Stimulated activated CD4-positive, alpha-beta T cell treated with anti-CD3 and anti-CD28 coated beads, Interleukin-1b, Interleukin-23, amount 100 ng/mL, for 1 hour (primary cell): ENCODE data around the gene PDIA4.
"Not testable (repeated sequence)": the region's sequence is repeated elsewhere in the genome, so short reads cannot be mapped to it uniquely, and the experiment has no call there.

ENCODE experiments used
- DNase-seq, 2 donors: peaks; one replicate each; pipeline ENCODE4 v3.0.0-alpha.2; 2020; ENCODE audit warnings: low read depth in 2 of 2

Gene PDIA4, protein sequence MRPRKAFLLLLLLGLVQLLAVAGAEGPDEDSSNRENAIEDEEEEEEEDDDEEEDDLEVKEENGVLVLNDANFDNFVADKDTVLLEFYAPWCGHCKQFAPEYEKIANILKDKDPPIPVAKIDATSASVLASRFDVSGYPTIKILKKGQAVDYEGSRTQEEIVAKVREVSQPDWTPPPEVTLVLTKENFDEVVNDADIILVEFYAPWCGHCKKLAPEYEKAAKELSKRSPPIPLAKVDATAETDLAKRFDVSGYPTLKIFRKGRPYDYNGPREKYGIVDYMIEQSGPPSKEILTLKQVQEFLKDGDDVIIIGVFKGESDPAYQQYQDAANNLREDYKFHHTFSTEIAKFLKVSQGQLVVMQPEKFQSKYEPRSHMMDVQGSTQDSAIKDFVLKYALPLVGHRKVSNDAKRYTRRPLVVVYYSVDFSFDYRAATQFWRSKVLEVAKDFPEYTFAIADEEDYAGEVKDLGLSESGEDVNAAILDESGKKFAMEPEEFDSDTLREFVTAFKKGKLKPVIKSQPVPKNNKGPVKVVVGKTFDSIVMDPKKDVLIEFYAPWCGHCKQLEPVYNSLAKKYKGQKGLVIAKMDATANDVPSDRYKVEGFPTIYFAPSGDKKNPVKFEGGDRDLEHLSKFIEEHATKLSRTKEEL

DNA sequence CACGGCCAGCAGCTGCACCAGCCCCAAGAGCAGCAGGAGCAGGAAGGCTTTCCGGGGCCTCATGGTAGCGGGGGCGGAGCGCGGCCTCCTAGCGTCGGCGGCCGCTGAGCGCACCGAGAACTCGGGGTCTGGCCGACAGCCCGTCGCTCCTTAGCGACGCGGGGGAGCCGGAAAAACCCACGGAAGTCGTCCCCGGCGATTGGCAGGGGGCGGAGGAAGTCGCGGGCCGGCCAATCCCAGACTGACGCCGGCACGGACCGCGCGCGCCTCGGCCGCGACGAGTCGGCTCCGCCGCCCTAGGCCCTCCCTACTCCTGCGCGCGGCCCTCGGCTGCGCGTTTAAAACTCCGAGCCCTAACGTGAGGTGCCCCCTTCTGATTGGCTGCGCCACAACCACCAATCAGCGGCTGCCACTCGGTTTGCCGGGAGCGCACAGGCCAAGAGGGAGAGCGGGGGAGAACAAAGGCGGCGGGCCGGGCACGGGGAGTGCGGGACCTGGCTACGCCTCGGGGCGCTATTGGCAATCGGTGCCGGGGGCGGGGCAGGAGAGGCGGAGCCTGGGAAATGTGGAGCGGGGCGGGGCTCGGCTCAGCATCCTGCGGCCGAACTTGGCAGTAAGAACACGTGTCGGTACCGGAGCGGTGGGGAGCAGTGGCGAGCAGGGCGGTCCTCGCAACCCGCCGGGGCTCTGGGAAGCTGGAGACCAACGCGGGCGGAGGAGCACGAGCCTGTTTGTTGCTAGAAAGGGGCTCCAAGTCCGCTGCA is at the start of gene PDIA4:
PDIA4 (minus strand) TSS at position 160 of the 764 bp plus-strand sequence; CDS start at position 63, 97 bp downstream.
- DNase-seq: peak; percentile 98 to 100

- no peak for DNase-seq
These were observed 49.3 kb upstream of the PDIA4 start for GRCh38 chr7:149077594-149077993.

GRCh38 chr7:149075286-149075685 is 47.0 kb upstream of the PDIA4 start:
- no peak for DNase-seq

DNA sequence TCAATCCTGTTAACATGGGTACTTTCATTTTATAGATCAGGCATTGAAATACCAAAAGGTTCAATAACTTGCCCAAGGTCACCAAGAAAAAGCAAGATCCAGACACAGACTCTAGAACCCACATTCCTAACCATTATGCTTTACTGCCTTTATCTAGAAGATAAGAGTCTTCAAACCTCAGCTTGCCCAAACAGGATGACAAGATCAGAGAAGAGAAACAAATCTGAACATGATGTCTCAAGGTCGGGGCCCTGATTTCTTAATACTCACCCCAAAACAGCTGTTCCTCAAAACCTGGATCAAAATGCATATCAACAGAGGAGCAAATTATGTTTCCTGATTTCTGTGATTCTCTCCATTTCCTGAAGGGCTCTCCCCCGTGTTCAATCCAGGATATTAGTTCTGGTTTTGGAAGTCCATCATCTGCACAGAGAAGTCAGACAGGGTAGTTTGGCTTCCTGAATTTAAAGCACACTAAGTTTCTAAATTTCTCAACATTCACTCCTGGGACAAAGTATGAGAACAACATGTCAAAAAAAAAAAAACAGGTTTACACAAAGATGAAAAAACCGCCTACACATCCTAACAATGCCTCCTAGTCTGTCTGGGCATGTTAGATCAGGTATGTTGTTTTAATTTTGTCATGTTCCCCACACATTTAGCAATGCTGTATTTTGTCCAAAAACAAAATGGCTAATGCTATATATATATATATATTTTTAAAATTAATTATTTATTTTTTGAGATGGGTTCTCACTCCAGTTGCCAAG is 46.0 kb upstream of the PDIA4 start:
- DNase-seq: no peak

DNA sequence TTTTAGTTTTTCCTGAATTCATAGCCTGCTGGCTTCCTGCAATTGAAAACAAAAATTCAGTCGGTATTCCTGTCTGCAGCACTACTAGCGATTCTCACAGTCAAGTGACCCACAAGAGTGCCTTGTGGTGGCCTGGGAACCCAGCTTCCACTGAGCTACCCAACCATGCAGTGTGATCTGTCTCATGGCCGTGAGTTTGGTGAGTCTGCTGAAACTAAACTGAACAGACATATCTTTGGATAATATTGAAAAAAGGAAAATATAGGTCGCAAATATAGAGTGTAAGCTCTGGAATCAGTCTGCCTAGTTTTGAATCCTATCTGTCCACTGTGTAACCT is 44.1 kb upstream of the PDIA4 start:
- DNase-seq: no peak

GRCh38 chr7:149071641-149072437 is 43.5 kb upstream of the PDIA4 start:
- DNase-seq: no peak

- DNase-seq: no peak
These were observed 42.9 kb upstream of the PDIA4 start for GRCh38 chr7:149071182-149071635.

DNA sequence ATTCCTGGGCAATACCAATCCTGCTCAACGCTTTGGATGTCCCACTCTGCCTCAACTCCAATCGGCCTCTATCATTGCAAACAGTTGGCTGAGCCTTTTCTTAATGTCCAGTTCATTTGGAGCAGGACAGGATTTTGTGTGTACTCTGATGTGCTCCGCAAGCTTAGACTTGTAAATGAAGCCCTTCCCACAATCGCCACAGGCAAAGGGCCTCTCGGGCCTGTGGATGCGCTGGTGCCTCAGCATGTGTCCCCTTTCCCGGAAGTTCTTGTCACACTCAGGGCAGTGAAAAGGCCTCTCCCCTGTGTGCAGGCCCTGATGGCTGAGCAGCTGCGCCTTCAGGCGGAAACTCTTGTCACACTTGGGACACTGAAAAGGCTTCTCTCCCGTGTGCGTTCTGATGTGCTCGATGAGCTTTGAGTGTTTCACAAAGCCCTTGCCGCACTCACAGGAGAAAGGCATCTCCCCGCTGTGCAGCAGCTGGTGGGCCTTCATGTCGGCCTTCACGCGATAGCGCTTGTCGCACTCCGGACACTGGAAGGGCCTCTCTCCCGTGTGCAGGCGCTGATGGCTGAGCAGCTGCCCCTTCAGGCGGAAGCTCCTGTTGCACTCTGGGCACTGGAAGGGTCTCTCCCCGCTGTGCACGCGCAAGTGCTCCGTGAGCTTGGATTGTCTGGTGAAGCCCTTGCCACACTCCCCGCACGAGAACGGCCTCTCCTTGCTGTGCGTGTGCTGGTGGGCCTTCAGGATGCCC is 42.2 kb upstream of the PDIA4 start:
- DNase-seq: no peak

DNA sequence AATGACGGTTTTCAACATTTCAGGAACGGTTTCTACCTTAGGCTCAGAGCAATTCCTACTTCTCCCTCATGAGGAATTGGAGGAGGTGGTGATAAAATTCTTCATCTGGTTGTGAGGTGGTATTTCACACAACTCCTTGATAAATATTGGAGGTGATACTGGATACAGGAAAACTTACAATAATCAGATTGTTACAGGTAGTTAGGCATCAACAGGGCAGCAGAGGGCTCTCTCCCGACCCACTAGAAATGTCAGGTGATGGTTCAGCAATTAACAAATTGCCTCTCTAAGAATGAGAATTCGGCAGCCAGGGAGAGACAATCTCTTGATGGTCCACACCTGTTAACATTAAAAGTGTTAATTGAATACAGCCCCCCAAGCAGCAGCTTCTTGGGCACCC is 39.6 kb upstream of the PDIA4 start:
- no peak for DNase-seq

GRCh38 chr7:149063476-149063875 is 35.2 kb upstream of the PDIA4 start:
- DNase-seq: no peak

DNA sequence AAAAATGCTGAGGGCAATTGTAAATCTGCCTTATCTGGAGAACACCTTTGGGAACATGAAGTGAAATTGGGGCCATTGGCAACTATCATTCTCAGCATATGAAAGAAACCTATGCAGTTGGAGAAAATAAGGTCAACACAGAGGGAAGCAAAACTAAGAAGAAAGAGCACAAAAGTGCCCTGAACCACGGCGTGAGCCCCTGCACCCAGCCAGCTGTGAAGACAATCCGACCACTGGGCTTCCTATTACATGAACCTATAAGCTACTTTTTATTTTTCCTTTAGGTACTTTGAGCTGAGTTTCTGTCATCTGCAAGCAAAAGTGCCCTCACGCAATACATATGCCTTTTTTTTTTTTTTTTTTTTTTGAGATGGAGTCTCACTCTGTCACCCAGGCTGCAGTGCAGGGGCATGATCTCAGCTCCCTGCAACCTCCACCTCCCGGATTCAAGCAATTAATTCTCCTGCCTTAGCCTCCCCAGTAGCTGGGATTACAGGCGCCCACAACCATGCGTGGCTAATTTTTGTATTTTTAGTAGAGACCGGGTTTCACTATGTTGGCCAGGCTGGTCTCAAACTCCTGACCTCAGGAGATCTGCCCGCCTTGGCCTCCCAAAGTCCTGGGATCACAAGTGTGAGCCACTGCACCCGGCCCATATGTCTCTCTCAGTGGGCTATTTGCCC is 34.1 kb upstream of the PDIA4 start:
- not testable (repeated sequence) for DNase-seq

- DNase-seq: no peak
These were observed 31.9 kb upstream of the PDIA4 start for GRCh38 chr7:149060156-149060555.

DNA sequence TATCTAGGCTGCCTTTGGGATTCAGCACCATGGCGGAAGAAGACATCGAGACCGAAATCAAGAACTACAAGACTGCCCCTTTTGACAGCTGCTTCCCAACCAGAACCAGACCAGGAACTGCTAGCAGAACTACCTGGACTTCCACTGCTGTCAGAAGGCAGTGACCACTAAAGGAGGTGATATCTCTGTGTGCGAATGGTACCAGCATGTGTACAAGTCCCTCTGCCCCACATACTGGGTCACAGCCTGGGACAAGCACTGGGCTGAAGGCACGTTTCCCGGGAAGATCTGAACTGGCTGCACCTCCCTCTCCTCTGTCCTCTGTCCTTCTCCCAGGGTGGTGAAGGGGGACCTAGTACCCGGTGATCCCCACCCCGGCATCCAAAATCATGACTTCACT is 25.6 kb upstream of the PDIA4 start:
- no peak for DNase-seq

GRCh38 chr7:149053384-149053783 is 25.1 kb upstream of the PDIA4 start:
- no peak for DNase-seq

DNA sequence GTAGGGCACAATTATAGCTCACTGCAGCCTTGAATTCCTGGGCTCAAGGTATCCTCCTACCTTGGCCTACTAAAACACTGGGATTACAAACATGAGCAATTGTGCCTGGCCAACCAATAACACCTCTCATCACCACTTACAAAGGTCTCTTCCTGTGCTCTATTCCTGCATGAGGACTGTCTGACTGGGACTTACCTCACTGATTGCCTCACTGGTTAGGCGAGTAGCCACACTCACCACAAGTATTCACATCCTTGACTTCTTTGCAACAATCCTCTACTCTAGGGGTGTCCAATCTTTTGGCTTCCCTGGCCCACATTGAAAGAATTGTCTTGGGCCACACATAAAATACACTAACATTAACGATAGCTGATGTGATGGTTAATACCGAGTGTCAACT is 22.6 kb upstream of the PDIA4 start:
- DNase-seq: no peak

- DNase-seq: no peak
These were observed 20.5 kb upstream of the PDIA4 start for GRCh38 chr7:149048805-149049204.

GRCh38 chr7:149046416-149046815 is 18.1 kb upstream of the PDIA4 start:
- DNase-seq: no peak

- DNase-seq: no peak
These were observed 15.6 kb upstream of the PDIA4 start for GRCh38 chr7:149043936-149044335.

DNA sequence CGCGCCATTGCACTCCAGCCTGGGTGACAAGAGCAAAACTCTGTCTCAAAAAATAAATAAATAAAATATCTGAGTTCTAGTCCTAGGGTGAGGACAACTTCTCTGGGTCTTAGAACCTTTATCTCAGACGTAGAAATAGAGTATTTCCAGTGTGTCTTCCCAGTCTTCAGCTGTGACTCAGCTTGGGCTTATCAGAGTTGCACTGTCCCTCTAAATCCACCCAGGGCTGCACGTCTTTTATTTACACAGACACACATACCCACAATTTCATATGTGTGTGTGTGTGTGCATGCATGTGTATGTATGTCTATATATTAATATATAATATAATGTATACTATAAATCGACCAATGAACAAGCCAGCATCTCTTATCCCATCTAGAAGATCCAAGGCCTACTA is 13.0 kb upstream of the PDIA4 start:
- no peak for DNase-seq

DNA sequence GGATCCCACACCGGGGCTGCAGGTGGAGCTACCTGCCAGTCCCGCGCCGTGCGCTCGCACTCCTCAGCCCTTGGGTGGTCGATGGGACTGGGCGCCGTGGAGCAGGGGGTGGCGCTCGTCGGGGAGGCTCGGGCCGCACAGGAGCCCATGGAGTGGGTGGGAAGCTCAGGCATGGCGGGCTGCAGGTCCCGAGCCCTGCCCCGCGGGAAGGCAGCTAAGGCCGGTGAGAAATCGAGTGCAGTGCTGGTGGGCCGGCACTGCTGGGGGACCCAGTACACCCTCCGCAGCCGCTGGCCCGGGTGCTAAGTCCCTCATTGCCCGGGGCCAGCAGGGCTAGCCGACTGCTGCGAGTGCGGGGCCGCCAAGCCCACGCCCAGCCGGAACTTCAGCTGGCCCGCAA is 10.3 kb upstream of the PDIA4 start:
- not testable (repeated sequence) for DNase-seq
